Loucy (cell line): Measurements from ENCODE around the gene C2.
"Not testable (repeated sequence)": the region's sequence is repeated elsewhere in the genome, so short reads cannot be mapped to it uniquely, and the experiment has no call there.

Experiments used
- EZH2phosphoT487 ChIP-seq: fragments of 200-600 bp; IDR thresholded peaks from 2 replicates; pipeline ENCODE4 v1.6.1; 2018; ENCODE audit warnings: antibody characterized with exemption, mild to moderate bottlenecking, moderate library complexity, borderline replicate concordance
- TF ChIP-seq, protein P1 (sequence below): fragments of 200-600 bp; sonication (generic); conservative IDR thresholded peaks from 2 replicates; pipeline ENCODE4 v1.5.1; 2014; ENCODE audit warnings: mild to moderate bottlenecking, antibody characterized with exemption, low read length

GRCh38 chr6:31976065-31976464, 48.5 kb downstream of the C2 start:
- TF ChIP-seq, protein P1, sequence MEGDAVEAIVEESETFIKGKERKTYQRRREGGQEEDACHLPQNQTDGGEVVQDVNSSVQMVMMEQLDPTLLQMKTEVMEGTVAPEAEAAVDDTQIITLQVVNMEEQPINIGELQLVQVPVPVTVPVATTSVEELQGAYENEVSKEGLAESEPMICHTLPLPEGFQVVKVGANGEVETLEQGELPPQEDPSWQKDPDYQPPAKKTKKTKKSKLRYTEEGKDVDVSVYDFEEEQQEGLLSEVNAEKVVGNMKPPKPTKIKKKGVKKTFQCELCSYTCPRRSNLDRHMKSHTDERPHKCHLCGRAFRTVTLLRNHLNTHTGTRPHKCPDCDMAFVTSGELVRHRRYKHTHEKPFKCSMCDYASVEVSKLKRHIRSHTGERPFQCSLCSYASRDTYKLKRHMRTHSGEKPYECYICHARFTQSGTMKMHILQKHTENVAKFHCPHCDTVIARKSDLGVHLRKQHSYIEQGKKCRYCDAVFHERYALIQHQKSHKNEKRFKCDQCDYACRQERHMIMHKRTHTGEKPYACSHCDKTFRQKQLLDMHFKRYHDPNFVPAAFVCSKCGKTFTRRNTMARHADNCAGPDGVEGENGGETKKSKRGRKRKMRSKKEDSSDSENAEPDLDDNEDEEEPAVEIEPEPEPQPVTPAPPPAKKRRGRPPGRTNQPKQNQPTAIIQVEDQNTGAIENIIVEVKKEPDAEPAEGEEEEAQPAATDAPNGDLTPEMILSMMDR: not testable (repeated sequence)
- TF ChIP-seq EZH2phosphoT487: not testable (repeated sequence)
